Natural killer cell (primary cell): ENCODE results near the gene SPATA20. TPM values are rescaled to one million over a fixed set of nuclear protein-coding genes. Genes with fewer than 3 reads are reported as not detected.

Experiments
- ATAC-seq, 3 donors: fragments of 150-1000 bp in 2 of 3; fragments of 200-7000 bp in 1 of 3; cut with Tn5 transposase; 1 replicate in 1 of 3; 2 replicates in 2 of 3; pipeline ENCODE4 v1.10.0; 2021; ENCODE audit warnings: mild to moderate bottlenecking in 2 of 3, moderate library complexity in 2 of 3
- DNase-seq, 2 donors: peaks; one replicate each; pipeline versions ENCODE4 v3.0.0 to v3.0.0-alpha.2; 2013 to 2021; ENCODE audit warnings: mixed read lengths in 1 of 2
- H3K27ac ChIP-seq: one replicate; pipeline ENCODE4 v1.5.1; 2013; ENCODE audit warnings: mild to moderate bottlenecking, low read length
- H3K27me3 ChIP-seq: one replicate; pipeline ENCODE4 v1.6.1; 2013; ENCODE audit warnings: low read length; ENCODE audit not compliant: control insufficient read depth, insufficient read depth
- H3K36me3 ChIP-seq: one replicate; pipeline ENCODE4 v1.6.1; 2013; ENCODE audit warnings: low read length; ENCODE audit not compliant: control insufficient read depth, insufficient read depth
- H3K4me1 ChIP-seq: one replicate; pipeline ENCODE4 v1.6.1; 2013; ENCODE audit warnings: low read length; ENCODE audit not compliant: control insufficient read depth, insufficient read depth
- H3K4me3 ChIP-seq: one replicate; pipeline ENCODE4 v1.5.1; 2013; ENCODE audit warnings: low read length
- H3K9me3 ChIP-seq: one replicate; pipeline ENCODE4 v1.6.1; 2013; ENCODE audit warnings: low read length; ENCODE audit not compliant: control insufficient read depth, insufficient read depth
- H3K27ac Mint-ChIP-seq, 2 donors: one replicate each; pipeline ENCODE4 v1.8.0; 2022; ENCODE audit warnings: mild to moderate bottlenecking in 2 of 2, mixed read lengths in 2 of 2, moderate library complexity in 1 of 2
- H3K27me3 Mint-ChIP-seq, 2 donors: one replicate each; pipeline ENCODE4 v1.8.0; 2022; ENCODE audit warnings: low read depth in 2 of 2, mixed read lengths in 2 of 2
- H3K36me3 Mint-ChIP-seq: one replicate; pipeline ENCODE4 v1.8.0; 2022; ENCODE audit warnings: mixed read lengths
- H3K4me1 Mint-ChIP-seq, 2 donors: one replicate each; pipeline ENCODE4 v1.8.0; 2022; ENCODE audit warnings: mixed read lengths in 2 of 2
- H3K4me3 Mint-ChIP-seq: one replicate; pipeline ENCODE4 v1.8.0; 2022; ENCODE audit warnings: mild to moderate bottlenecking, moderate library complexity, mixed read lengths
- H3K9me3 Mint-ChIP-seq, 2 donors: one replicate each; pipeline ENCODE4 v1.8.0; 2022; ENCODE audit warnings: mixed read lengths in 2 of 2
- CTCF ChIP-seq: fragments of 200-600 bp; IDR thresholded peaks from one replicate; pipeline ENCODE4 v1.8.0; 2022; ENCODE audit warnings: antibody characterized with exemption
- WGBS: methylation state at CpG from one replicate; pipeline ENCODE4 v1.1.7; 2013; ENCODE audit warnings: missing lambda C conversion rate; ENCODE audit not compliant: insufficient coverage; 5-methylcytosine and 5-hydroxymethylcytosine counted together
- intact Hi-C: fragments of 100-400 bp; cut with micrococcal nuclease; formaldehyde crosslinking; loops from one replicate; pipeline ENCODE4 v1.14.2; 2022
- total RNA-seq, 4 donors: library from RNA; stranded (reverse); fragments of 120-200 nt in 1 of 4; gene quantifications; one replicate each; pipeline versions ENCODE4 v1.2.3 to v1.2.4, GENCODE V29; 2013 to 2022

The SPATA20 gene
- total RNA-seq, 3 donors from 2014 or later (not counting 1 experiment from before 2014, with no cell fraction given): 30.7 to 45.5 (median 32.5) TPM

- no peak overlapping the region for H3K27ac Mint-ChIP-seq
- H3K4me3 Mint-ChIP-seq: no peak overlapping the region
- H3K27me3 ChIP-seq: no peaks in the 10 kb centered on the region
- no peaks in the 10 kb centered on the region for H3K4me1 Mint-ChIP-seq
- intact Hi-C loops: no loop called here
- H3K9me3 ChIP-seq: no peaks in the 10 kb centered on the region
- H3K4me3 ChIP-seq: no peak overlapping the region
- no peaks in the 10 kb centered on the region for H3K36me3 Mint-ChIP-seq
- no peak for TF ChIP-seq CTCF
- H3K27me3 Mint-ChIP-seq: peaks cover 0 to 3% of the 10 kb centered on the region in 2 donors
- H3K27ac ChIP-seq: no peak overlapping the region
- DNase-seq (no peak), ATAC-seq (no peak)
- H3K9me3 Mint-ChIP-seq: no peaks in the 10 kb centered on the region
- 45% methylated on average over 2 of the region's 2 CpGs for WGBS
- H3K36me3 ChIP-seq: no peaks in the 10 kb centered on the region
- H3K4me1 ChIP-seq: no peaks in the 10 kb centered on the region
Observed at GRCh38 chr17:50520483-50520882, 26.5 kb upstream of the SPATA20 start.

- Histone ChIP-seq H3K9me3 (no peaks in the 10 kb centered on the region), H3K27ac (no peak overlapping the region), H3K36me3 (no peaks in the 10 kb centered on the region), H3K27me3 (no peaks in the 10 kb centered on the region), H3K4me3 (no peak overlapping the region), H3K4me1 (no peaks in the 10 kb centered on the region)
- Mint-ChIP-seq H3K27me3 (peaks cover 0 to 3% of the 10 kb centered on the region in 2 donors), H3K4me1 (no peaks in the 10 kb centered on the region), H3K9me3 (no peaks in the 10 kb centered on the region), H3K4me3 (no peak overlapping the region), H3K27ac (no peak overlapping the region), H3K36me3 (no peaks in the 10 kb centered on the region)
- TF ChIP-seq CTCF: no peak
- DNase-seq (no peak), ATAC-seq (no peak)
- WGBS: 79% methylated on average over 2 of the region's 2 CpGs
- intact Hi-C loops: no loop called here
Observed at GRCh38 chr17:50521514-50521913, 25.5 kb upstream of the SPATA20 start.

- no peak overlapping the region for H3K4me3 Mint-ChIP-seq
- no peaks in the 10 kb centered on the region for H3K9me3 Mint-ChIP-seq
- no peaks in the 10 kb centered on the region for H3K4me1 Mint-ChIP-seq
- no peaks in the 10 kb centered on the region for H3K9me3 ChIP-seq
- no peak for ATAC-seq
- WGBS: 91% methylated on average over 10 of the region's 10 CpGs
- H3K27me3 Mint-ChIP-seq: no peaks in the 10 kb centered on the region
- H3K4me3 ChIP-seq: no peak overlapping the region
- no peaks in the 10 kb centered on the region for H3K4me1 ChIP-seq
- H3K27ac Mint-ChIP-seq: no peak overlapping the region
- intact Hi-C loops: no loop called here
- H3K36me3 ChIP-seq: no peaks in the 10 kb centered on the region
- no peaks in the 10 kb centered on the region for H3K27me3 ChIP-seq
- no peaks in the 10 kb centered on the region for H3K36me3 Mint-ChIP-seq
- no peak for TF ChIP-seq CTCF
- no peak for DNase-seq
- H3K27ac ChIP-seq: no peak overlapping the region
Observed at GRCh38 chr17:50522766-50523165, 24.2 kb upstream of the SPATA20 start.

GRCh38 chr17:50523208-50523607, 23.8 kb upstream of the SPATA20 start:
- intact Hi-C loops: no loop called here
- TF ChIP-seq CTCF: no peak
- Mint-ChIP-seq H3K36me3 (no peaks in the 10 kb centered on the region), H3K4me1 (no peaks in the 10 kb centered on the region), H3K9me3 (no peaks in the 10 kb centered on the region), H3K27ac (no peak overlapping the region), H3K27me3 (no peaks in the 10 kb centered on the region), H3K4me3 (no peak overlapping the region)
- DNase-seq (no peak), ATAC-seq (no peak)
- H3K27ac ChIP-seq: no peak overlapping the region
- no peaks in the 10 kb centered on the region for H3K36me3 ChIP-seq
- H3K4me3 ChIP-seq: no peak overlapping the region
- WGBS: 80% methylated on average over 2 of the region's 2 CpGs
- H3K27me3 ChIP-seq: no peaks in the 10 kb centered on the region
- H3K4me1 ChIP-seq: no peaks in the 10 kb centered on the region
- H3K9me3 ChIP-seq: no peaks in the 10 kb centered on the region
